Dermis microvascular lymphatic vessel endothelial cell (primary cell): ENCODE measurements around the gene ANKRD11. TPM values are rescaled to one million over a fixed set of nuclear protein-coding genes. Genes with fewer than 3 reads are reported as not detected.
"Not testable (repeated sequence)": the region's sequence is repeated elsewhere in the genome, so short reads cannot be mapped to it uniquely, and the experiment has no call there.

Source experiments
- DNase-seq, 2 donors: peaks; one replicate each; pipeline versions ENCODE4 v3.0.0 to v3.0.0-alpha.2; 2010; ENCODE audit warnings: low read depth in 2 of 2
- total RNA-seq: library from RNA; depleted of rRNA; stranded (reverse); fragments of >200 nt; gene quantifications from 2 replicates; pipeline ENCODE4 v1.2.1, GENCODE V29; 2014

ANKRD11 gene
- total RNA-seq, 1 donor from 2014 or later: 33.1 TPM

DNA sequence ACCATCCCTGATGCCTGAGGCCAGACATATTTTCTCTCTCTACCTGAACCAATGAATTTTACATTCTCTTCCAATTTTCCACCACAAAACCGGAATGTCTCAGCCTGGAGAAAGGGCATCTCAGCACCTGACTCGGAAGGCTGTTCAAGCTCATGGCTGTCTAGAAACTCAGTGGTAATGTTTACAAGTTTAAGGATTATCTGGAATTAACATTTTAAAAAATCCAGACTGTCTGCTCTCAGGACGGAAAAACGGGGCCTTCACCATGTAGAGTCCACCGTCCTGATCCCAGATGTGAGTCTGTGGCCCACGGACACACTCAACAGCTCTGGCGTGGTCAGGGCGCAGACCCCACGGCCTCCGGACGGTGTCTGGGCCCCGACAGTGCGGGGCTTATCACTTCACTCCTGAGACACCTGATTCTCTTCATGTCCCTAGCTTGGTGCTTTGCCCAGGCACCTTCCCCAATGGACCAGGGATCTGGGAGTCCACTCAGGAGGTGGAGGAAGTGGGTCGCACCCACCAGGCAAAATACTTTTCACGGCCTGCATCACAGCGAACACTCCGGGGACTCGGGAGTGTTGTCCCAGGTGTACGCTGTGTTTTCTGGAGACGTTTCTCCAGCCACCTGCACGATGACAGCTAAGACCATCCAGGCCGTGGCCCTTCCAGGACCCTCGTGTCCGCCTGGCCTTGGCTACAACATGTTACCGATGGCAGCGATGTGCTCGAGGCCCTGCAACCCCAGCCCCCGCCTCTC lies 171.3 kb downstream of the ANKRD11 start:
- DNase-seq: no peak

DNA sequence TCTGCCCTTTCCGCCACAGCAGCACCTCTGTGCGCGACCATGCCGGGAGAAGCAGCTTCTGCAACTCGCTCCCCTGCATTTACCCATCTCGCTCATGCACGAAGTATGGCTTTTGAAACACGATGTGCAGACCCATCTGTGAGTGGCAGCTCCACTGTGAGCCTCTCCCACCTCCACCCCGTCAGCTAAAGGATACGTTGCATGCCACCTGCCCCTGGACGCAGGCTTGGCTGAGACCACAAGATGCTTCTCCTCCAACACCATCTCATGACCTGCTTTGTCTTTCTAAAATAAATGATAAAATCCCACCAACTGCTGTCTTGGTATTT lies 172.0 kb downstream of the ANKRD11 start:
- DNase-seq: no peak

DNA sequence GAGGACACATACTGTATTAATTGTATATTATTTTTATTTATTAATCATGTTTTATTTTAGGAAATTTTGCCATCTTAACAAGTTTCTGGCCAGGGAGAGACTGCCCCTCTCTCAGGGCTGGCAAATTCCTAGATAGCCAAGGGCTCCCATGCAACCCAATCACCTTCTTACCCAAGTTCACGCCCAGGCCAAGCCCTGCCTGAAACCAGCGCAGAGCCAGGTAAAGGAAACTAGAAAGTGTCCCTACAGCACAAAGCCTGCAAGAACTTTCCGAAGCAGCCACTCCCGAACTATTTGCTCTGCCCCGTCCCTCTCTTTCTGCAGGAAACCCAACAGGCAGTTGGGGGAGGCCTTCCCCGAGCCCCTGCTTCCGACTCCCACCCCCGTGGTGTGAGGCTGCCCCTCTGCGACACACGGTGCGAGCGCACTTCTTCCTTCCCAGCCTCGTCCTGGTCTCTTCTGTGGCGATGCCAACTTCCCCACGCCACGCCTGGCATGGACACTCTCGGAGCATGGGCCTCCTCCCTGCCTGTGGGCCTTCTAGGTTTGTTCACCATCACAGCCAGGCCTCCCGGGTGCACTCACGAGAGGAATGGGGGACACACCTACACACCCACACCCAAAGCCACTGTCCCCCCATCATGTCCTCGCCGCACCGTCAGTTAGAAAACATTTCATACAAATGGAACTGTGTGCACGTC lies 172.5 kb downstream of the ANKRD11 start:
- no peak for DNase-seq

DNA sequence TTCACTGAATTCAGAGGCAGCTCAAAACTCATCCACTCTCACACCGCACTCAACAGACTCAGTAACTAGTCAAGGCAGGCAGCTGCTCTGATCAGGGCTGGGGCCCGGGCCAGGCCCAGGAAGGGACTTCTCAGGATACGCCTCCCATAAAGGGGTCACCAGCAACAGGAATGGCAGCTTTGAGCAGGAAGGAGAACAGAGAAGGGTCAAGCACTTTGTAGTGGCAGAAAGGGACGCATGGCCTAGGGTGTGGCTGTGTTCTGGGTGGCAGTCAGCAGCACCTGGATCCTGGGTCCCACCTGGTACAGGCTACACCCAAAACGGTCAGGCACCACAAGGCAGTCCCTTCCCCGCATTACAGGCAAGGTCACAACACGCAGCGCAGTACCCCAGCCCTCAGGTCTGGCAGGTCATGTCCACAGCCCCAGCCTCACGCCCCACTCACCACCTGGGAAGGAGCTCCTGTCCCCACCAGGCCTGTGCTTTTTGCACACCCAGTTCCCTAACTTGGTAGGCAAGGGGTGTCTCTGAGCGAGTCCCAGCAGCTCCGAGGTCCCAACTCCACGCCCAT lies 173.2 kb downstream of the ANKRD11 start:
- no peak for DNase-seq

DNA sequence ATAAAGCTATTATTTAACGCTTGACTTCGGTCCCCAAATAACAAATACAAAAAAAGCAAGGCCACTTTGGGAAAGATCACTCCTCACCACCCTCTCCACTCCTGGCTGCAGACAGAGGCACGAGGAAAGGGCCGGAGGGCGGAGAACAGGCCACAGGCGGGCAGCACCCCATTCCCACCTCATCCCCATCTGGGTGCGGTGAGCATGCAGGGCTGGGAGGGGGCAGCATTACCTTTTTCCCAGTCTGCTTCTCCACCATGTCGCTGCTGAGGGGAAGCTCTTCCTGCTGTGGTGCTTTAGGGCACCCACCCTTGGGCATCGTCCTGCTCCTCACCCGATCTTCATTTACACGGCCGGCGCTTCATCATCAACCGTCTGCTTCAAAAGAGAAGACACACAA lies 173.7 kb downstream of the ANKRD11 start:
- DNase-seq: no peak

DNA sequence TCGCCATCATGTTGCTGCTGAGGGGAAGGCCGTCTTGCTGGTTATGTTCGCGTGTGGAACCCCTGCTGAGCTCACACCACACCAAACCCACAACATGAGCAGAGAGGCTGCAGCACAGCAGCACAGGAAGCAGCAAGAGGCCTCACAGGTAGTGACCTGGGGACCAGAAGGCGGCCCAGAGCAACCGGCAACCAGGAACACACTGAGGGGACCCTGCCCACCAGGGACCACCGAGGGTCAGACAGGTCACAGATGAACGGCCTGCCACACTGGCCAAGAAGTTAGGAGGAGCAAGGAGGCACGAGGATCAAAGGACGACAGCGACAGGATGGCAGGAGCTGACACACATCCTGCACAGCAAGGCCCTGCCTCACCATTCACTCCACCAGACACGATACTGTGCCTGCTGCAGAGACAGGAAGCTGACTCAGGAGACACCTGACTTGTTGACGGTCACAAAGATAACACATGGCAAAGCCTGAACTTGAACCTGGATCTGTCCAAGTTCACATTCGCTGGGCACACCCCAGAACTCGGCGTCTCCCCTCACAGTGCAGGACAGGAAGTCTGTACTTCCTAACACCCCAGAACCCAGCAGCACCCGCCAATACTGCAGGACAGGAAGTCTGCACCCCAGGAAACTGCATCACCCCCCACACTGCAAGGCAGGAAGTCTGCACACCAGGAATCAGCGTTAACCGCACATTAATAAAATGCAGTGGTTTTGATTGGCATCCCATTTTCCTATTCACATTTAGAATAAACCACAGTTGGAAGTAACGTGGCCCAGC lies 174.4 kb downstream of the ANKRD11 start:
- DNase-seq: peak; percentile 96 to 98

DNA sequence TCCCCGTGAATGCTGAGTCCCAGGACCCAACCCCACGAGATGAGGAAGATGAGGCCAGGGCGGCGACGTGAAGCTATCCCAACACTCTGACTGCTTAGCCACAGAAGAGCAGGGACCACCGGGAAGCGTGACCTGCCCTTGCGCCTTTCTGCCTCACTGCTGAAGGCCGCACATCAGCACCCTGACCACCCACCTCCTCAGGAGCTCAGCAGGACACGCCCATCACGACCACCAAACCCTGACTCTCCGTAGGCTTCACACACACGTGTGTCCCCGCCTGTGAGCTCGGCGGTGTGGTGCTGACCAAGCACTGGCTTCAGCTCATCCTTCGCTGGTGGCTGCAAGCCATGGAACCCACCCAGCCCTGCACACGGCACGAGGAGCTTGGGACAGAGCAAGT lies 175.1 kb downstream of the ANKRD11 start:
- DNase-seq: no peak

DNA sequence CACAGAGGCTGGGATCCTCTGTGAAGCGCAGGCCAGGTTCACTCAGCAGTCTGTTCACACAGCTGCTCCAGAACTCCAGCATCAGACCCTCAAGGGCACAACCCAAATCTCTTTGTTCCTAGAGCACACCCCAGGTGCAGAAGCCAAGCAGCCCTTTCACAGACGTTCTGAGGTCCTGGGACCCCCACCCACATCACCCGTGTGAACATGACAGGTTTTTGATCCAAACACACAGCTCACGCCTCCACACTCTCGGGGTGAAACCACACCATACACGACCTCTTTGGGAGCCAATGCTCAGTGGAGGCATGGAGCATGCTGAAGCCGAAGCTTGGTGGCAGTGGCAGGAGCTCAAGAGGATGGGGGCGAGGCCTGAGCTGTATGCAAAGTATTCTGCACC lies 175.5 kb downstream of the ANKRD11 start:
- DNase-seq: no peak

DNA sequence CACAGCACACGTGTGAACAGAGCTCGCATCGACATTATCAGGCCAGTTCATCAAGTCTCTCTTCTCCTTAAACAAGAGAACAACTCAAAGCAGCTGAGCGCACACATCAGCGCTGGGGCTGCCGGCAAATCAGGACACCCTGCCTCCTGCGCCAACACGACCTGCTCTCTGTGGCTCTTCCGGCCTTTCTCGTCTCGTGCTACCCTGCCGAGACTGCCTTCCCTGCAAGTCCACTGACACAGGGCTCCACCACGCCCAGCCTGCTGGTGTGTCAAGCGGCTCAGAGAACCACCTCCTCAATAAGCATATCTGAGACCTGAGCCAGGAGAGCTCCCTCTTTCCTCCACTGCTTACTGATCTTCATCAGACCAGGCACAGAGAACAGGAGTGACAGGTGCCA lies 176.0 kb downstream of the ANKRD11 start:
- peak in 1 of 2 donors; percentile 57 for DNase-seq

DNA sequence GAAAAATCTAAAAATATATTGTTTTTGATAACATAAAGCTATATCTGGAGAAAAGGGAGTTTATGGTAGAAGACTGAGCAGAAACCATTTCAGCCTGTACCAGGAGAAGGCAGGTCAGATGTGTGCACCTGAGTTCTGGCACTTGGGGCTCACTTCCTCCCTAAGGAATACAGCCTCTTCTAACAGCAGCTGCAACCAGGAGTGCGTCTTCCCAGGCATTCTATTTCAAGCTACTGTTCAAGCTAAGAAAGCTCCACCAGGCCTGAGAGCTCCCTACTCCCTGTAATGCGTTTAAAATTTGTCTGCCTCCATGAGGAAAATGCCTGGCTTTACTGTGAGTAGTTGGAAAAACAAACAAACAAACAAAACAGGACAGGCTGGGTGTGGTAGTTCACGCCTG lies 176.8 kb downstream of the ANKRD11 start:
- DNase-seq: no peak

DNA sequence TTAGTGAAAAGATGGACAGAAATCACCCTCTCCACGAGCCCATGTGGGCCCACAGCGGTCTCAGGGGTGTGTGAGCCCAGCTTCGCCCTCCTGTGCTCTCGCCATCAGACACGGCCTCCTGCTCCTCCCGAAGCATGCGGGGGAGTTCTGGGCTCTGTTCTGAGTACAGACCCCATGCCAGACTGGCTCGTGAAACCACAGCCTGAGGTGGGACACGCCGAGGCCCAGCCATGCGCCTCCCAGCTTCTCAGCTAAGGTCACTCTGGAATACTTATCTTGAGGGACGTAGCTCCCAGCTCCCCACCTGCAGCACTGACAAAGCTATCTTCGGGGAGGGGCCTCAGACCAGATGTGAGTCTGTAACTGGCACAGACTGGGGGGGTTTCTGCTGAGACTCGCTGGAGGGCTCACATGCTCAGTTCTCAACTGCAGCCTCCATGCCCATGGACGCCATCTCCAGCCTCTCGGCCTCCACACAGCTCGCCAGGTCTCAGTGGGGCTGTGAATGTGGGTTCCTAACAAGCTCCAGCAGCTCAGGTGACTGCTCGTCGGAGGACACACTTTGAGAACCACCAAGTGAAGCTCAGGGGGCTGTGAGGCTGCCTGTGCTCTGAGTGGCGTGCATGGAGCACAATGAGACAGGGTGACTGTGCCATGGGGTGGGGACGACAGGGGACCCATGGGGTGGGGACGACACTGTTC lies 177.6 kb downstream of the ANKRD11 start:
- no peak for DNase-seq

DNA sequence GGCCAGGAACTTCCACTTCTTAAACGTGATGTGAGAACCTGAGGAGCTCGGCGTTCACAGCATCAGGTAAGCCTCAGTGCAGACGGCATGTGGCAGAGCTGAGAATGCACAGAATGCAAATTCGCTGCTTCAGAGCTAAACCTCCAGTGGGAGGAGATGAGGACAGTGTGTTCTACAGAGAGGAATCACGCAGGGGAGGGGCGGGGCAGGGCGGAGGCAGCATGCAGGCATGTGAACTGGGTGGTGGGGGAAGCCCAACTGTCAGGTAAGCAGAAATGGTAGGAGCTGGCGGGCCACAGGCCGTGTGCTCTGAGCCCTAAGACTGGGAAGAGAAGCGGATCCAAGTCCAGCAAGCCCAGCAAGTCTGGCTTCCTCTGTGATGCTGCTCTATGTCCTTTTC lies 178.2 kb downstream of the ANKRD11 start:
- DNase-seq: no peak

DNA sequence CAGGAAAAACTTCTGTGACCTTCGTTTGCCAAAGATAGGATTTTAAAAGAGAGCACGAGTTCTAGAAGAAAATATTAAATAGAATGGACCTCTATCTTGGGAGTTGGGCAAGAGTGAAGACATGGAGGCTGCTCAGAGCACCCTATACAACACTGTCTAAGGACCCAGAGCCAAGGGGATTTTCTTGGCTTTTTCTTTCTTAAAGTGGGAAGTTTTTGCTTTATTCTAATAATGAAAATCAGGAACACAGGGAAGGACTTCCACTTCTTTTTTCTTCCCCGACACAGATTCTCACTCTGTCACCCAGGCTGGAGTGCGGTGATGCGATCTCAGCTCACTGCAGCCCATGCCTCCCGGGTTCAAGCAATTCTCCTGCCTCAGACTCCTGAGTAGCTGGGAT lies 178.7 kb downstream of the ANKRD11 start:
- DNase-seq: no peak

DNA sequence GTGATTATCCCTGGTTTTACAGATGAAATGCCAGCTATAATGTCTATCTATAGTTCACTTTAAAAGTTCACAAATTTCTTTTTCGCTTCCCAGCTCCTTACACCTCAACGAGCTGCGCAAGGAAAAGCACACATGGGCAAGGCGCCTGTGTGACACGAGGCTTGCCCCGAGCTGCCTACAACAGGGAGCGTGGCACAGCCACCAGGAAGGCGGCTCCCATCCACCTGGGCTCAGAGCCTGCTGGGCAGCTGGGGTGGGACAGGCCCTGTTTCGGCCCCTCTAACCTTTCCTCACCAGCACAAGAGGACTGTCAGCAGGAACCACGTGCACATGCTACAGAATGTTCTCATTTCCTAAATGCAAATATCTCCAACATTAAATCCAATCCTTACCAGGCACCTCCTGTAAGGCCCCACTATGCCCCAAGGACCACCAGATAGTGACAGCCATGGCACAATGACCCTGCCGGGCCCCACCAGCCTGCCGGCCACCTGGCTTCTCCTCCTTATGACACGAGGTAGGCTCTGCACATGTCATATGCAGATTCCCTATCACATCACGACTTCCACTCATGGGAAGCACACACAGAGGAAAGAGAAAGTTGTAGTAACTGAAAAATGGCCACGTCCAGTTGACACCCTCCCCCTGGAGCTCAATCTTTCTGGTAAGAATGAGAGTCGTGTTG lies 180.8 kb downstream of the ANKRD11 start:
- DNase-seq: no peak

DNA sequence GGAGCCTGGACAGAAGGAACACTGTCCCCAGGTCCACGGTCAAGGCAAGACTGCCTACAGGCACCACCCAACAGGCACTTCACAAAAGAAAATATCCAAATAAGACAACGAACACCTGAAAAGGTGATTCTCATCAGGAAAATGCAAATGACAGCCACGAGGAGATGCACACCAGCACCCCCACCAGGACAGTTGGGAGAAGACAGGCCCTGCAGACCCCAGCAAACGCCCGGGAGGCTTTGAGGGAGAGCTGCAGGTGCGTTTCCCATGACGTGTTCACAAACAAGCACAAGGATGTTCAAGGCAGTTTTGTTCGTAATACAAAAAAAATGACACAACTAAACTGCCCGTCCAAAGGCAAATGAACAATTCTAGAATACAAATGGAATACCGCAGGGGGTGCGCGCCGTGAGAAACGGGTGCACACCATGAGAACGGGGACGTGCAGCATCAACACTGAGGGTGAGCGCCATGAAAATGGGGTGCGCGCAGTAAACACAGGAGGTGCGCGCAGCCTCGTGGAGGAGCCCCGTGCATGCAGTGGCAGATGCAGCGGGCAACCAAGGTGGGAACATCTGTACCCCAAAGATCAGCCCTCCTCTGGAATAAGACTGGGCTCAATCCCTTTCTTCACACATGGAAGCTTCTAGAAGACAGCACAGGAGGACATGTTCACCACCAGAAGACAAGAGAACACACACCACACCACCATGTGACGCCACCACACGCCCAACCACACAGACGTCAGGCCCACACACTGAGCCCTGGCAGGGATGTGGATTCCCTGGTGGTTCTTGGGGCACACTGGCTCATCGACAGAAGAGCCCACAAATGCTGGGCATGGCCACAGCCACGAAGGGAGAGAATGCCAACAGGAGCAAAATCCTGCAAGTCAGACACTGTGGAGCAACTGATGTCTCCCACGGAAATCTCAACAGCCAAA lies 181.7 kb downstream of the ANKRD11 start:
- peak in 1 of 2 donors; percentile 38 for DNase-seq

DNA sequence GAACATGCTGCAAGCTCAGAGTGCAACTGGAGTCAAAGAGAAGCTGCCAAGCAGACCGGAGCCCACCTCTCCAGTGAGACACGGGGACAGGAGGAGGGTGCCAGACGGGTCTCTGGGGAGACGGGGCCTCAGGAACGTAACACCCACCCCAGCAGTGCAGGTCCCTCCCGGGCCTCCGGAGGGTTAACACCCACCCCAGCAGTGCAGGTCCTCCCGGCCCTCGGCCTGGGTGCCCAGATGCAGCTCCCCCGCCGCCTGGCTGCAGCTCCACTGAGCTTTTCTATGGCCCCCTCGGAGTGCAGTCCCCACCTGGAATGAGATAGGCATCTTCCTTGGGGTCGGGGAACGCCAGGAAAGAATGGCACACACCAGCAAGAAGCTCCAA lies 182.9 kb downstream of the ANKRD11 start:
- DNase-seq: no peak

DNA sequence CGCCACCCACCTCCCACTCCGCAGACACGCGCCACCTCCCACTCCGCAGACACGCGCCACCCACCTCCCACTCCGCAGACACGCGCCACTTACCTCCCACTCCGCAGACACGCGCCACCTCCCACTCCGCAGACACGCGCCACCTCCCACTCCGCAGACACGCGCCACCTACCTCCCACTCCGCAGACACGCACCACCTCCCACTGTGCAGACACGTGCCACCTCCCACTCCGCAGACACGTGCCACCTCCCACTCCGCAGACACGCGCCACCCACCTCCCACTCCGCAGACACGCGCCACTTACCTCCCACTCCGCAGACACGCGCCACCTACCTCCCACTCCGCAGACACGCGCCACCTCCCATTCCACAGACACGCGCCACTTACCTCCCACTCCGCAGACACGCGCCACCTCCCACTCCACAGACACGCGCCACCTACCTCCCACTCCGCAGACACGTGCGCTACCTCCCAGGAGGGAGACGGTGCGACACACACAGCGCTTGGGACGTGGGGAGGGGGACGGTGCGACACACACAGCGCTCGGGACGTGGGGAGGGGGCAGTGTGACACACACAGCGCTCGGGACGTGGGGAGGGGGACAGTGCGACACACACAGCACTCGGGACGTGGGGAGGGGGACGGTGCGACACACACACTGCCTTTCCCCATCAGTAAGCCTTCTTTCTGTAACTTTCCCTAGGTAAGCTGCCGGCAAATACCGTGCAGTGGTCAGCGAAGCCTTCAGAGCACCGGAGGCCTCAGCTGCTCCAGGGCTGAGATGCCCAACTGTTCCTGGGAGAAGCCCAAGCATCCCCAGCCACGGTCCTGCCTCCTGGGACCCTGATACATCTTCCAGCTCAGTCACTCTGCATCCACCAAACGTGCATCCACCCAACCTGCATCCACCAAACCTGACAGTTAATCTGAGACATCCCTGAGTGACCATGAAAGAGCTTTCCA lies 183.6 kb downstream of the ANKRD11 start:
- DNase-seq: not testable (repeated sequence)

DNA sequence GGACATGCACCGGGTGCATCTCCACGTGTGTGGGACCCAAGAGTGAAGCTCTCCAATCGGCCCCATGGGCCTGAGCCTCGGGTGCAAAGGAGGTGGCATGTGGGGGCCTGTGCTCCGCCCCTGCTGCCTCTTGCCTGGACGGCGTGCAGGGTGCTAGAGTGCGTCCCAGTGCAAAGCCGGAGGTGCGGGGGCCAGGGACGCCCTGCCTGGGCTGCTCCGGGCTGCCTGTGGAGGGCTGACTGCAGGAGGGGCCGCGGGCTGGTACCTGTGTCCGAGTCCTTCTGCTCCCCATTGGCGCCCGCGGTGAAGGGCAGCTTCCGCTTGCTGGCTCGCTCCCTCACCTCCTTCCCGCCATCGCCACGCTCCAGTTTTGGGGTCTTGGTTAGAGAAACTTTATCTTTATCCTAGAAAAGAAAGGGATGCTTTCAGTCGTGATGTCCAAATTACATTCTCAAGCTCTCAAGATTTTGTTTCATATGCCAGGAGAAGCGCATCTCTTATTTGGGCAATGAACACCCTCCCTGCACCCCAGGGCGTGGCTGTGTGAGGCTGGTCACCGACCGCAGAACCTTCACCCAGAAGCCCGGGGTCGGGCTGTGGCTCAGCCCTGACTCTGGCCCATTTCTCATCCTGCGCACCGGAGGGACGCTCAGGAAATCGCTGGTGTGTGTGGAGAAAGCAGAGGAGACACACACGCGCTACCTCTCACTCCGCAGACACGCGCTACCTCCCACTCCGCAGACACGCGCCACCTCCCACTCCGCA lies 185.2 kb downstream of the ANKRD11 start:
- no peak for DNase-seq
